KOPT-K1 (cell line): ENCODE data around the gene TTC23.

Experiments used
- H3K27ac ChIP-seq: fragments of 200-600 bp; sonication (generic); 2 replicates; pipeline ENCODE4 v1.5.1; 2016; ENCODE audit warnings: antibody characterized with exemption, mild to moderate bottlenecking, low read depth, low read length; ENCODE audit not compliant: poor library complexity, severe bottlenecking
- H3K36me3 ChIP-seq: fragments of 200-600 bp; sonication (generic); 2 replicates; pipeline ENCODE4 v1.5.1; 2017; ENCODE audit warnings: antibody characterized with exemption, mild to moderate bottlenecking, low read length, moderate library complexity; ENCODE audit not compliant: insufficient read depth
- H3K9me3 ChIP-seq: fragments of 200-600 bp; sonication (generic); 2 replicates; pipeline ENCODE4 v1.5.1; 2017; ENCODE audit warnings: antibody characterized with exemption, low read length, mild to moderate bottlenecking; ENCODE audit not compliant: insufficient read depth, poor library complexity, severe bottlenecking

Gene TTC23

GRCh38 chr15:99146661-99147060 lies 102.7 kb downstream of the TTC23 start:
- no peaks in the 10 kb centered on the region for H3K36me3 ChIP-seq
- H3K9me3 ChIP-seq = no peaks in the 10 kb centered on the region

GRCh38 chr15:99145778-99146177 lies 103.6 kb downstream of the TTC23 start:
- H3K36me3 ChIP-seq = no peaks in the 10 kb centered on the region
- H3K9me3 ChIP-seq = no peaks in the 10 kb centered on the region
- H3K27ac ChIP-seq = no peak overlapping the region

More at GRCh38 chr15:99146661-99147060, 102.7 kb downstream of the TTC23 start:
- H3K27ac ChIP-seq = no peak overlapping the region

- Histone ChIP-seq H3K36me3 (no peaks in the 10 kb centered on the region), H3K9me3 (no peaks in the 10 kb centered on the region), H3K27ac (no peak overlapping the region)
Measured at GRCh38 chr15:99145005-99145404, 104.4 kb downstream of the TTC23 start.

- Histone ChIP-seq H3K9me3 (no peaks in the 10 kb centered on the region), H3K27ac (no peak overlapping the region), H3K36me3 (no peaks in the 10 kb centered on the region)
Measured at GRCh38 chr15:99143655-99144610, 105.4 kb downstream of the TTC23 start.

DNA sequence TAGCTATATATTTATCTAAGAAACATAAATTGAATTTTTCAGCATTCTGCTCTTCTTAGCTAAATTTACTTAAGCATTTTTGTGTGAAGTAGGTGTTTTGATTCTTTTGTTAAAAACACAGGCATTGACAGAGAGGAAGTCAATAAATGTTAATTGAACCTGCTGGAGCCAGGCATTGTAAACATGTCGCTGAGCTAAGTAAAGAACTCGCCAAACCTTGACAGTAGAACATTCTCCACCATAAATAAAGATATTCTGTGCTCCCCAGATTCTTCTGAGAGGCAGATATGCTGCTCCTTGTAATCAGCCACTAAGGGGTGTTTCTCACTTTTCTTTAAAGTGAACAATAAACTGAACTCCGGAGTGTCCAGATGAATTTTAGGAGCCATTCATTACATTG lies 106.1 kb downstream of the TTC23 start:
- Histone ChIP-seq H3K36me3 (no peaks in the 10 kb centered on the region), H3K27ac (no peak overlapping the region), H3K9me3 (no peaks in the 10 kb centered on the region)

GRCh38 chr15:99142562-99142961 lies 106.8 kb downstream of the TTC23 start:
- no peak overlapping the region for H3K27ac ChIP-seq
- no peaks in the 10 kb centered on the region for H3K9me3 ChIP-seq

DNA sequence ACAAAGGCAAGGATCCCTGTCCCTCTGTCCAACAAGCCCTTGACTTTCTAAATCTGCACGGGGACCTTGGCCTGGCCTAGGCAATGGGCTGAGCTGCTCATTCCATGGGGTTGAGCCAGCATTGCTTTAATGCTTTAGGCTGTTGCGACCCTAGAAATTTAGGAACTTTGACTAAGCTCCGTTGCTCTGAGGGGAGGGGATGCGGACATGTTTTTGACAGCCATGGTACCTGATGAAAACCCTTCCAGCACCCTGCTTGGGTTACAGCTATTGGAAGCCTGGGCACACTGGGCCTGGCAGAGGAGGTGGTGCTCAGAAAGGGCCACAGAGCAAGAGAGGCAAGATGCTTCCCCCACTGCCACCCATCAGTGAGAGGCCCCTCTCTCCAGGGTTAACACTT lies 107.4 kb downstream of the TTC23 start:
- Histone ChIP-seq H3K27ac (no peak overlapping the region), H3K36me3 (no peaks in the 10 kb centered on the region), H3K9me3 (no peaks in the 10 kb centered on the region)

More at GRCh38 chr15:99142562-99142961, 106.8 kb downstream of the TTC23 start:
- H3K36me3 ChIP-seq = no peaks in the 10 kb centered on the region

DNA sequence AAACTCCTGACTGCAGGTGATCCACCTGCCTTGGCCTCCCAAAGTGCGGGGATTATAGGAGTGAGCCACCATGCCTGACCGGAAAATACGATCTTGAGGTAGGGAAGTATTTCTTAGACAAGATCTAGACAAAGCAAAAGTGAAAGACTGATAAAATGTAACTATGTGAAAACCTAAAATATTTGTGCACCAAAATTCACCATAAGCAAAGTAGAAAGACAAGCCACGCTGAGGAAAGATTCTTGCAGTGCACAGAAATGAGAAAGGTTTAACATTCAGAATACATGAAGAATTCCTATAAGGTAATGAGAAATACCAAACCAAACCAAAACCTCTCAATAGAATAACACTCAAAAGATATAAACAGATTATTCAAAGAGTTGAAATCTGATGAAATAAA lies 108.8 kb downstream of the TTC23 start:
- H3K27ac ChIP-seq = no peak overlapping the region
- H3K36me3 ChIP-seq = no peaks in the 10 kb centered on the region
- no peaks in the 10 kb centered on the region for H3K9me3 ChIP-seq

GRCh38 chr15:99139276-99139675 lies 110.1 kb downstream of the TTC23 start:
- Histone ChIP-seq H3K36me3 (no peaks in the 10 kb centered on the region), H3K27ac (no peak overlapping the region), H3K9me3 (no peaks in the 10 kb centered on the region)

- Histone ChIP-seq H3K9me3 (no peaks in the 10 kb centered on the region), H3K36me3 (no peaks in the 10 kb centered on the region), H3K27ac (no peak overlapping the region)
Measured at GRCh38 chr15:99138491-99138982, 110.8 kb downstream of the TTC23 start.

- Histone ChIP-seq H3K27ac (no peak overlapping the region), H3K9me3 (no peaks in the 10 kb centered on the region), H3K36me3 (no peaks in the 10 kb centered on the region)
Measured at GRCh38 chr15:99137877-99138276, 111.5 kb downstream of the TTC23 start.

- Histone ChIP-seq H3K36me3 (no peaks in the 10 kb centered on the region), H3K27ac (no peak overlapping the region)
Measured at GRCh38 chr15:99137111-99137546, 112.3 kb downstream of the TTC23 start.

DNA sequence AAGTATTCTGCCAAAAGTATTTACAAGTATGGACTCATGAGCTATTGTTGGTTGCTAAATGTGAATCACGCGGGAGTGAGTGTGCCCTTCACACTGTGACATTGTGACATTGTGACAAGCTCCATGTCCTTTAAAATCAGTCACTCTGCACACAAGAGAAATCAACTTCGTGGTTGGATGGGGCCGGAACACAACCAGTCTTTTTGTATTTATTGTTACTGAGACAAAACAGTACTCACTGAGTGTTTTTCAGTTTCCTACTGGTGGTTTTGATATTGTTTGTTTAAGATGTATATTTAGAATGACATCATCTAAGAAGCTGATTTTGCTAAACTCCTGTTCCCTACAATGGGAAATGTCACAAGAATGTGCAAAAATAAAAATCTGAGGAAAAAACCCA lies 114.2 kb downstream of the TTC23 start:
- Histone ChIP-seq H3K27ac (no peak overlapping the region), H3K36me3 (no peaks in the 10 kb centered on the region), H3K9me3 (no peaks in the 10 kb centered on the region)

More at GRCh38 chr15:99137111-99137546, 112.3 kb downstream of the TTC23 start:
- H3K9me3 ChIP-seq = no peaks in the 10 kb centered on the region

DNA sequence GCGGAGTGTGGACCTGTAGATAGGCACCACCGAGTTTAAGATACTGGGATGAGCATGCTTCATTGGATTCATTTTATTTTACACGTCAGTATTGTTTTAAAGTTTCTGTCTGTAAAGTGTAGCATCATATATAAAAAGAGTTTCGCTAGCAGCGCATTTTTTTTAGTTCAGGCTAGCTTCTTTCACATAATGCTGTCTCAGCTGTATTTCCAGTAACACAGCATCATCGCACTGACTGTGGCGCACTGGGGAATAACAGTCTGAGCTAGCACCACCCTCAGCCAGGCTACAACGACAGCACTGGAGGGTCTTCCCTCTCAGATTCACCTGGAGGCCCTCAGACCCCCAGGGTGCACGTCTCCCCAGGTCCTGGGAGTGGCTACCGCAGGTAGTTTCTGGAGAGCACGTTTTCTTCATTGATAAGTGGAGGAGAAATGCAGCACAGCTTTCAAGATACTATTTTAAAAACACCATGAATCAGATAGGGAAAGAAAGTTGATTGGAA lies 115.0 kb downstream of the TTC23 start:
- Histone ChIP-seq H3K9me3 (no peaks in the 10 kb centered on the region), H3K27ac (no peak overlapping the region), H3K36me3 (no peaks in the 10 kb centered on the region)

DNA sequence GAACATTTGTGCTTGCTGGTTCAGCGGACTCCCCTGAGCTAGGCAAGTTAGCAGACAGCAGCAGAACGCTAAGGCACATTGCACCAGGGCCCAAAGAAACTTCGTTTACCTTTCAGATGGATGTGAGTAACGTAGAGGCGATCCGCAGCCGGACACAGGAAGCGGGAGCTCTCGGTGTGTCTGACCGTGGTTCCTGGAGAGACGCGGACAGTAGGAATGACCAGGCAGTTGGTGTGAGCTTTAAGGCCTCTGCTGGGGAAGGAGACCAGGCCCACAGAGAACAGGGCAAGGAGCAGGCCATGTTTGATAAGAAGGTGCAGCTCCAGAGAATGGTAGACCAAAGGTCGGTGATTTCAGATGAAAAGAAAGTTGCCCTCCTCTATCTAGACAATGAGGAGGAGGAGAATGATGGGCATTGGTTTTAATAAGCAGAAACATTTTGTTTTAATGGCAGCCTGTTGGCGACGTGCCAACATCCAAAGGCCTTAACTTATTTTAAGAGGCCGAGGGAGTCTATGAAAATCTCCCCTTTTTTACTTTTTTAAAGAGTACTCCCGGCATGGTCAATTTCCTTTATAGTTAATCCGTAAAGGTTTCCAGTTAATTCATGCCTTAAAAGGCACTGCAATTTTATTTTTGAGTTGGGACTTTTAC lies 116.6 kb downstream of the TTC23 start:
- H3K27ac ChIP-seq = no peak overlapping the region
- H3K36me3 ChIP-seq = no peaks in the 10 kb centered on the region

More for the DNA sequence above, 116.6 kb downstream of the TTC23 start:
- H3K9me3 ChIP-seq = no peaks in the 10 kb centered on the region
